ENCODE results near the gene ABTB2.

ABTB2 gene

GRCh38 chr11:34168642-34169420 is 189.0 kb downstream of the ABTB2 start:
- no peak for TF ChIP-seq POLR2AphosphoS5 (IDR thresholded peaks at IDR 0.05; ENCODE audit: low read depth)
- TF ChIP-seq GABPA (IDR thresholded peaks at IDR 0.05; ENCODE audit: low read depth): no peak
- TF ChIP-seq SPI1 (IDR thresholded peaks at IDR 0.05; ENCODE audit: borderline replicate concordance, low read depth): no peak
- TF ChIP-seq REST (IDR thresholded peaks at IDR 0.05; ENCODE audit: insufficient replicate concordance, low read depth): no peak
- TF ChIP-seq CTCF (IDR thresholded peaks at IDR 0.05; ENCODE audit: insufficient read depth, low read length): no peak
- Histone ChIP-seq H3K27me3 (ENCODE audit: insufficient read depth, poor library complexity, severe bottlenecking) (no peaks in the 10 kb centered on the region), H3K4me3 (replicated peaks; ENCODE audit: insufficient read depth, low read length) (no peak overlapping the region), H3K27ac (replicated peaks) (no peak overlapping the region)
- no peak for DNase-seq (ENCODE audit: low read depth in 1 of 2, low spot score in 1 of 2)

GRCh38 chr11:34167961-34168360 is 189.8 kb downstream of the ABTB2 start:
- Histone ChIP-seq H3K27me3 (ENCODE audit: insufficient read depth, poor library complexity, severe bottlenecking) (no peaks in the 10 kb centered on the region), H3K27ac (replicated peaks) (no peak overlapping the region), H3K4me3 (replicated peaks; ENCODE audit: insufficient read depth, low read length) (no peak overlapping the region)
- no peak for DNase-seq (ENCODE audit: low read depth in 1 of 2, low spot score in 1 of 2)
- TF ChIP-seq GABPA (IDR thresholded peaks at IDR 0.05; ENCODE audit: low read depth) (no peak), CTCF (IDR thresholded peaks at IDR 0.05; ENCODE audit: insufficient read depth, low read length) (no peak), REST (IDR thresholded peaks at IDR 0.05; ENCODE audit: insufficient replicate concordance, low read depth) (no peak), SPI1 (IDR thresholded peaks at IDR 0.05; ENCODE audit: borderline replicate concordance, low read depth) (no peak), POLR2AphosphoS5 (IDR thresholded peaks at IDR 0.05; ENCODE audit: low read depth) (no peak)

GRCh38 chr11:34166806-34167740 is 190.7 kb downstream of the ABTB2 start:
- no peak overlapping the region for H3K4me3 ChIP-seq (replicated peaks; ENCODE audit: insufficient read depth, low read length)
- no peaks in the 10 kb centered on the region for H3K27me3 ChIP-seq (ENCODE audit: insufficient read depth, poor library complexity, severe bottlenecking)
- no peak overlapping the region for H3K27ac ChIP-seq (replicated peaks)
- no peak for TF ChIP-seq POLR2AphosphoS5 (IDR thresholded peaks at IDR 0.05; ENCODE audit: low read depth)
- TF ChIP-seq SPI1 (IDR thresholded peaks at IDR 0.05; ENCODE audit: borderline replicate concordance, low read depth): no peak
- TF ChIP-seq GABPA (IDR thresholded peaks at IDR 0.05; ENCODE audit: low read depth): no peak
- TF ChIP-seq CTCF (IDR thresholded peaks at IDR 0.05; ENCODE audit: insufficient read depth, low read length): no peak
- no peak for TF ChIP-seq REST (IDR thresholded peaks at IDR 0.05; ENCODE audit: insufficient replicate concordance, low read depth)
- DNase-seq (ENCODE audit: low read depth in 1 of 2, low spot score in 1 of 2): no peak
